Mammary epithelial cell (primary cell): ENCODE measurements around the gene PPP1R12B.
"Not testable (repeated sequence)": the region's sequence is repeated elsewhere in the genome, so short reads cannot be mapped to it uniquely, and the experiment has no call there.

Experiments used
- EZH2 ChIP-seq: IDR thresholded peaks from 2 replicates; pipeline ENCODE4 v1.6.1; 2012; ENCODE audit warnings: low read length, inconsistent platforms, borderline replicate concordance
- TF ChIP-seq, protein P1 (sequence below), 2 donors: IDR thresholded peaks in 1 of 2; conservative IDR thresholded peaks in 1 of 2; 2 replicates each; pipeline ENCODE4 v1.5.1; 2011 to 2012; ENCODE audit warnings: inconsistent platforms in 2 of 2, low read length in 2 of 2, mild to moderate bottlenecking in 2 of 2, control low read depth in 1 of 2, low read depth in 1 of 2; ENCODE audit not compliant: insufficient read depth in 1 of 2; ENCODE audit errors: extremely low read depth in 1 of 2

DNA sequence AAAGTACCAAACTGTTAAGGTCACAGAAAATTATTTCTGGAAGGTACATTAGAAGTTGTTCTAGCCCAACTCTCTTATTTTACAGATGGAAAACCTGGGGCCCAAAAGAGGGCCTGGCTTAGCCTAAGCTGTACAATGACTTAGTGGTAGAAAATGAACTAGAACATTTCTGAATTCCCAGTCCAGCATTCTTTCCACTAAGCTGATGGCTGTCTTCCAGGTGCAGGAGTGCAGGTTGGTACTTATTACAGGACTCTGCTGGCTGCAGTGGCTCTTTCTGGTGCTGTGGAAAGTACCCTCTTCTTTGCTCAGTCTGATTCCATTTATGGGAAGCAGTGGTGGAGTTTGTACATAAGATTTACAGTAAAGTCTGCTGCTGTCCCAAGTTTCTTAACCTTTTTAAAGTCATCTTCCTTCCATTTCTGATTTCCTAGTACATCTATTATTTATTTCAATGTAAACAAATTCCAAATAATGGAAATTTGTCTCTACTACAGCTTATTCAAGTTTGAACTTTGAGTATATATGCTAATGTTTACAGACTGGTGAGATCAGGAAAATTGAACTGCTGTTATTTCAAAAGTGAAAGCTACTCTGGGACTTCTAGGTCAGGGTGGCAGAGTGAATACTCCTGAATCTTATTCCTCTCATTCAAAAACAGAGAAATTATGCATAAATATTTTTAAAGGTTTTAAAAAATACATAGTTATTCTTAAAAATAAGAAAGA lies 171.8 kb downstream of the PPP1R12B start:
- TF ChIP-seq, protein P1, sequence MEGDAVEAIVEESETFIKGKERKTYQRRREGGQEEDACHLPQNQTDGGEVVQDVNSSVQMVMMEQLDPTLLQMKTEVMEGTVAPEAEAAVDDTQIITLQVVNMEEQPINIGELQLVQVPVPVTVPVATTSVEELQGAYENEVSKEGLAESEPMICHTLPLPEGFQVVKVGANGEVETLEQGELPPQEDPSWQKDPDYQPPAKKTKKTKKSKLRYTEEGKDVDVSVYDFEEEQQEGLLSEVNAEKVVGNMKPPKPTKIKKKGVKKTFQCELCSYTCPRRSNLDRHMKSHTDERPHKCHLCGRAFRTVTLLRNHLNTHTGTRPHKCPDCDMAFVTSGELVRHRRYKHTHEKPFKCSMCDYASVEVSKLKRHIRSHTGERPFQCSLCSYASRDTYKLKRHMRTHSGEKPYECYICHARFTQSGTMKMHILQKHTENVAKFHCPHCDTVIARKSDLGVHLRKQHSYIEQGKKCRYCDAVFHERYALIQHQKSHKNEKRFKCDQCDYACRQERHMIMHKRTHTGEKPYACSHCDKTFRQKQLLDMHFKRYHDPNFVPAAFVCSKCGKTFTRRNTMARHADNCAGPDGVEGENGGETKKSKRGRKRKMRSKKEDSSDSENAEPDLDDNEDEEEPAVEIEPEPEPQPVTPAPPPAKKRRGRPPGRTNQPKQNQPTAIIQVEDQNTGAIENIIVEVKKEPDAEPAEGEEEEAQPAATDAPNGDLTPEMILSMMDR (conservative IDR thresholded peaks at IDR 0.05 in 1 of 2, IDR thresholded peaks at IDR 0.05 in 1 of 2; ENCODE audit: extremely low read depth in 1 of 2, insufficient read depth in 1 of 2, low read depth in 1 of 2, low read length in 2 of 2) = not testable (repeated sequence)
- TF ChIP-seq EZH2 = not testable (repeated sequence)
